HG03469 (cell line): Measurements from ENCODE around the gene S100A6.
"Not testable (repeated sequence)": the region's sequence is repeated elsewhere in the genome, so short reads cannot be mapped to it uniquely, and the experiment has no call there.

Experiments
- ATAC-seq: cut with Tn5 transposase; IDR thresholded peaks from one replicate; pipeline ENCODE4 v1.9.1; 2021; ENCODE audit warnings: mild to moderate bottlenecking, moderate library complexity, moderate number of reproducible peaks; ENCODE audit not compliant: unreplicated experiment

S100A6 gene

DNA sequence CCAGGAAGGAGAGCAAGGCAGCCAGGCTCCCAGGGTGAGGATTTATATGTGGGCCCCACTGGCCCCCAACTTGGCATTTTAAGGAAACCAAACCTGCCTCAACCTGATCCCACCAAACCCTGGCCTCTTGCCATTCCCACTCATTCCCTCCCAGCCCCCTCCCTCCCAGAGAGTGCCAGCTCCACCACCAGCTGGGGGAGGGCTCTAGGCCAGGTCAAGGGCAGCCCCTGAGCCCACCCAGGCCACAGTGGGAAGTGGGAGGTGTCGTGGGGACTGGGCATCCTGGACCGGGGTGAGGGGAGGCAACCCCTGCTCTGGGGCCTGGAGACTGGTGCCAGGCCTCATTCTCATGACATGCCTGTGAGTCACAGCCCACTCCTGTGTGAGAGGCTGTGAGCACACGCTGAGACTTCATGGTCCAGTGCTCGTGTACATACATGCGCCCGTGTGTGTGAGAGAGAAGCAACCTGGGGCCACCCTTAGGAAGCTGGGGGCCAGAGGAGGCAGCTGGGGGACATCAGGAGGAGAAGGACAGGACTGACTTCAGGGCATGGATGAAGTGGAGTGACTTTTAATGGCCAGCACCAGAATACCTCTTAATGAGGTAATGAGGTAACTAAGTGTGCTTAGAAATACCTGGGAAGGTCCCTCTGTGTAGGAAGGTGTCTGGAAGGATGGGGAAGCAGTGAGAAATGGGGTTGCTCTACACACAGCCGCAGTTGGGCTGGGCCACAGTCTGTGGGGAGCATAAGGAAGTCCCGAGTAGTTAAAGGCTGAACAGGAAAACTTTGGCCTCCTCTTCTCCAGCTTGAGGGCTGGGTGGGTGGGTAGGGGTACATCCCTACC is 30.0 kb upstream of the S100A6 start, which contains the start of gene S100A2:
Gene S100A2, minus strand, starts transcription at position 316 of the 846 bp plus-strand sequence. CDS start 1,967 bp downstream, outside the sequence.
- ATAC-seq: no peak

GRCh38 chr1:153563991-153564390 is 28.2 kb upstream of the S100A6 start:
- ATAC-seq: no peak

GRCh38 chr1:153563483-153563901 is 27.7 kb upstream of the S100A6 start:
- ATAC-seq: no peak

DNA sequence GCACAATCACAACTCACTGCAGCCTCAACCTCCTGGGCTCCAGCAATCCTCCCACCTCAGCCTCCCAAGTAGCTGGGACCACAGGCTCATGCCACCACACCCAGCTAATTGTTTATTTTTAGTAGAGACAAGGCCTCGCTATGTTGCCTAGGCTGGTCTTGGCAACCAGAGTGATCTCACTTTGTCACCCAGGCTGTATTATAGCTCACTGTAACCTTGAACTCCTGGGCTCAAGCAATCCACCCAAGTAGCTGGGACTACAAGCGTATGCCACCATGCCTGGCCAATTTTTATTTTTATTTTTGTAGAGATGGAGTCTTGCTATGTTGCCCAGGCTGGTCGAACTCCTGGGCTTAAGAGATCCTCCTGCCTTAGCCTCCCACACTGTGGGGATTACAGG is 26.2 kb upstream of the S100A6 start:
- ATAC-seq: not testable (repeated sequence)

- ATAC-seq: no peak
These were observed 25.7 kb upstream of the S100A6 start for GRCh38 chr1:153561466-153561985.

DNA sequence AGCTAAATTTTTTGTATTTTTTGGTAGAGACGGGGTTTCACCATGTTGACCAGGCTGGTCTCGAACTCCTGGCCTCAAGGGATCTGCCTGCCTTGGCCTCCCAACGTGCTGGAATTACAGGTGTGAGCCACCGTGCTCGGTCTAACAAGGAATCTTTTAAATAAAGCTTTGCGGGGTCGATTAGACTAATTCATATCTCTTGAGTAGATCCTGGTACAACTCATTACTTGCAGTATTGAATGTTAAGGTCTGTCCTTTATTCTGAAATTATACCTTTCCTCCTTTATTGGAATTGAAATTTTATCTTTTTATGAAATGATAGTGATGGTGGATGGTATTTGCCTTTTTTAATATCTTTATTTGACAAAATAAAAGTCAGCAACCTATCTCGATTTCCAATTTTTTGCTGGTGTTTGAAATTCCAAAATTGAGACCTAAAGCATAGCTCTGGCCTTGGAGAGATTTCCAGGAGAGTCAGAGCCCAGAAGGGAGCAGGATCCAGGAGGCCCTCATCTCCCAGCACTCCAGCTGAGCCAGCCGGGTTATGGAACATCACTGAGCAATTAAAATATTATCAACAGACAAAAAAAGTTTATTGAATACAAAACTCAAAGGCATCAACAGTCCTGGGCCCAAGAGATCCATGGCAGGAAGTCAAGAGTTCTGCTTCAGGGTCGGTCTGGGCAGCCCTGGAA is 25.1 kb upstream of the S100A6 start:
- no peak for ATAC-seq

DNA sequence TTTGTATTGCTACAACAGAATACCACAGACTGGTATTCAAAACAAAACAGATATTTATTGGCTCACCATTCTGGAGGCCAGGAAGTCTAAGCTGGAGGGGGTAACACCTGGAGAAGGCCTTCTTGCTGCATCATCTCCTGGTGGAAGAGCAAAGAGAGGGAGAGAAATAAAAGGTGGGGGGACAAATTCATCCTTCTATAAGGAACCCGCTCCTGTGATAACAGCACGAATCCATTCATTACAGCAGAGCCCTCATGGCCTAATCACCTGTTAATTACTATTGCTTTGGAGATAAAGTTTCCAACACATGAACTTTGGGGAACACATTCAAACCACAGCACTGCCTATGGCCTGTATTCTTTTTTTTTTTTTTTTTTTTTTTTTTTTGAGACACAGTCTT is 24.4 kb upstream of the S100A6 start:
- no peak for ATAC-seq

- no peak for ATAC-seq
These were observed 22.1 kb upstream of the S100A6 start for GRCh38 chr1:153557877-153558276.

- no peak for ATAC-seq
These were observed 20.6 kb upstream of the S100A6 start for GRCh38 chr1:153556348-153556747.

GRCh38 chr1:153553830-153554541 is 18.2 kb upstream of the S100A6 start:
- no peak for ATAC-seq

DNA sequence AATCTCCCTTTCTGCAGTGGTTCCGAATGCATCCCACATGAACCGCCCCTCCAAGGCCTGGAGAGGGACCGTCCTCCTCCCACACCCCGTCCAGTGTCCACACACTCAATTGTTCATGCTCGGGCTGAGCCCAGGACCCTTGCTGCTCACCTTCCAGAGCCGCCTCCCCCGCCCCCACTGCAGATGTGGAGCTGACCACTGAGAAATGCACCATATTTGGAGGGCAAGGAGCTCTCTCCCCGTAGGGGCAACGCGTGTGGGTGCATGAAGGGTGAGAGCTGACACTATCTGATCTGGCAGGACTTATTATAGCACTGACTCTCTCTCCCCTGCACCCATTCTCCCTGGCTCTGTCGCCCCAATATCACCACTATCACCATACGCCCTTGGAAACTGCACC is 17.3 kb upstream of the S100A6 start:
- no peak for ATAC-seq

- no peak for ATAC-seq
These were observed 16.5 kb upstream of the S100A6 start for GRCh38 chr1:153552335-153552734.

- no peak for ATAC-seq
These were observed 15.2 kb upstream of the S100A6 start for GRCh38 chr1:153550827-153551500.

DNA sequence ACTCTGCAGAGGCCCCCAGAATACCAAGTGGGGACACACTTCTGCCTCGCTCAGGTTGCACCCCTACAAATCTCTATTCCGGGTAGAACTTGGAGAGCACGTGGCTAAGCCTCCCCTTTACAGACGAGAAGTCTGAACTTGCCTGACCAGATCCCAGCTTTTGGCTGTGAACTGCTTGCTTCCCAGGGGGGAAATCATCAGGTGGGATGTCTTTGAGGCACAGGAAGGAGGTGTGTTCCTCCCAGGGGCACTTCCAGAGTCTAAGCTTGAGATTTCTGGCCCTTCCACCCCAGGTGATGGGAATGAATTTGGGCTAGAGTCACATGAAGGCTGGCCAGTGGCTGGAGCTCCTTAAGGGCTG is 14.6 kb upstream of the S100A6 start:
- no peak for ATAC-seq

DNA sequence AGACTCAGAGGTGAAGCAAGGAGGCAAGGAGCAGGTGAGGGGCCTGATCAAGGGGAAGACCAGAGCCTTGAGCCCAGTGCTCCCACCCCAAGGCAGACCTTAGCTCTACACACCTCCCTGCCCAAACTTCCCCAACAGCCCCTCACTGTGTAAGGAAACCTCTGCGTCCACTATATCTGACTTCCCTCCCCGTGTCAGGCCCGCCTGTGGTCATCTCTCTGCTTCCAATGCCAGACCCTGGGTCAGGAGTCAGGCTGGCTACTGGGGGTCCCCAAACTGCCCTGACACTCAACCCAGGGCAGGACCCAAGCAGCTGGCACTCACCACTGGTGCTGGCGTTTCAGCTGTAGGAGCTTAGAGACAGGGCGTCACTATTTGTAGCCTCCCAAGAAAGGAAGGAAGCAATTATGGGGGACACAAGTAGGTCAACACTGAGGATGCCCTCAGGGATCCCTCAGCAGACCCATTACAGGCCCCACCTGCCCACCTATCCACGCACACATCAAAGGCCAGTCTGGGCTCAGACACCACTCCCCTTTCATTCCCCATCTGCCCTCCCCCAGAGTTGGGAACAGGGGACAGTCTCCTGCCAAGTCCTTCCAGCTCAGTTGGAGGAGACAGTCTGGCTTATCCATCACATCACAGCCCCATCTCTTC is 14.1 kb upstream of the S100A6 start:
- ATAC-seq: no peak

GRCh38 chr1:153548722-153549688 is 13.2 kb upstream of the S100A6 start, which contains the start of gene S100A3:
S100A3 (minus strand) TSS chr1:153549258; CDS start chr1:153548485, 773 bp downstream.
- no peak for ATAC-seq

DNA sequence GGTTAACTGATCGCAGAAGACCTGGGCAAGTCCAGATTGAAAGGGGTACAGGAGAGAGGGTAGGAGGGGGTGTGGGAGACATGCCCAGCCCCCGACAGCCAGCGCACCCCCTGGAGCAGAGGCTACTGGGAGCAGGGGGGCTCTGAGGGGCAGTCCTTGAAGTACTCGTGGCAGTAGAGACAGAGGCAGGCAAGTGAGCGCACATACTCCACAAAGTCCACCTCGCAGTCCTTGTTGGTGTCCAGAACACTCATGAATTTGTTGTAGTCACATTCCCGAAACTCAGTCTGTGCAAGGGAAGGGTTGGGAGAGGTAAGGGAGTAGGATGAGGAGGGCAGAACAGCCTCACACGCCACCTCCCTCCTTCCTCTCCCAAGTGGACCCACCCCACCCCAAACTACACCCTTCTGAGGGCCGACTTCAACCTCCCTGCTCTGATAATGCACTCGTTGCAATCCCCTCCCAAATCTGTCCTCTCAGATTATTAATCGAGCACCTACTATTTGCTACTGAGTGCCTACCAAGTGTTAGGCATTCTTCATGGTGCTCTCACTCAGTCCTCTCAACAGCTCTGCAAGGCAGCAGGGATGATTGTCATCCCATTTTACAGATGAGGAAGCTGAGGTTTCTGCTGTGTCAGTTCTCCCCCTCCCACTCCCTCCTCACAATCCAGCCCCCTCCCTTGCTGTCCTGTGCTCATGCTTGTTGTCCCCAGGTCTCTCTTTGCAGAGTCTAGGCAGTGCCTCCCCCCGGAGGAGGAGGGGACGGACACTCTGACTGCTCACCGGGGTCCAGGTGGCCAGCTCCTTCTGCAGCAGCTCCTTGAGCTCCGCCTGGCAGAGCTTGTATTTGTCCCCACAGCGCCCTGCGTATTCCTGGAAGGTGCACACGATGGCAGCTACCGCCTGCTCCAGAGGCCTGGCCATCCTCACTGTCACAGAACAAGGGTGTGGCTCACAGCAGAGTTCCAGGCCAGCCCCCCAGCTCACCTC is 12.1 kb upstream of the S100A6 start:
- ATAC-seq: no peak
